ENCODE results near the gene KIF3B.
A peak's percentile ranks its signal among the peaks of the same experiment; 100 is the strongest.
"Not testable (repeated sequence)": the region's sequence is repeated elsewhere in the genome, so short reads cannot be mapped to it uniquely, and the experiment has no call there.

The KIF3B gene

DNA sequence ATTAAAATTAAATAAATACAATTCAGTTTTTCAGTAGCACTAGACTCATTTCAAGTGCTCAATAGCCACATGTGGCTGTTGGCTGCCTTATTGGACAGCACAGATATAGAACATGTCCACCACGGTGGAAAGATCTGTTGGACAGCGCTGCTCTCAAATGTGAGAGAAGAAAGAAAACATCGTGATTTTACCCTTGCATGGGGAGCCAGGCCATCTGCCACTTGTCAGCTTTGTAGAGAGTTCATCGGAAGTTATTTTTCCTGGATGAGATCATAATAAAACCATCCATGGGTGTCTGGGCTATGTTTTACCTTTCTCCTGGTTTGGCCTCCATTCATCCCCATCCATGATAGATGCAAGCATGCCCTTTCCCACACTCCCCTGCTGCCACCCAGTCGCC, 5.8 kb upstream of the KIF3B start:
- DNase-seq: no peak
- TF ChIP-seq GATA1 (IDR thresholded peaks at IDR 0.05; ENCODE audit: low read depth, low read length): no peak
- TF ChIP-seq POLR2A (IDR thresholded peaks at IDR 0.05; ENCODE audit: low read length): no peak

DNA sequence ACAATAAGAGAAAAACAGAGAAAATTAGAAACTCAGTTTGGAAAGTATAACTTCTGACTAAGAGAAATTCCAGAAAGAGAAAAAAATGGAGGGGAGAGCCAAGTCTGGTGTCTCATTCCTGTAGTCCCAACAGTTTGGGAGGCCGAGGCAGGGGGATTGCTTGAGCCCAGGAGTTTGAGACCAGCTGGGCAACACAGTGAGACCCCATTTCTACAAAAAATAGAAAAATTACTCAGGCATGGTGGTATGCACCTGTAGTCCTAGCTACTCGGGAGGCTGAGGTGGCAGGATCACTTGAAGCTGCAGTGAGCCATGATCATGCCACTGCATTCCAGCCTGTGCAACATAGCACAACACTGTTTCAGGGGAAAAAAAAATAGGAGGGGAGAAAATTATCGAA, 3.1 kb upstream of the KIF3B start:
- DNase-seq: no peak
- TF ChIP-seq POLR2A (IDR thresholded peaks at IDR 0.05; ENCODE audit: low read length) (no peak), GATA1 (IDR thresholded peaks at IDR 0.05; ENCODE audit: low read depth, low read length) (no peak)

DNA sequence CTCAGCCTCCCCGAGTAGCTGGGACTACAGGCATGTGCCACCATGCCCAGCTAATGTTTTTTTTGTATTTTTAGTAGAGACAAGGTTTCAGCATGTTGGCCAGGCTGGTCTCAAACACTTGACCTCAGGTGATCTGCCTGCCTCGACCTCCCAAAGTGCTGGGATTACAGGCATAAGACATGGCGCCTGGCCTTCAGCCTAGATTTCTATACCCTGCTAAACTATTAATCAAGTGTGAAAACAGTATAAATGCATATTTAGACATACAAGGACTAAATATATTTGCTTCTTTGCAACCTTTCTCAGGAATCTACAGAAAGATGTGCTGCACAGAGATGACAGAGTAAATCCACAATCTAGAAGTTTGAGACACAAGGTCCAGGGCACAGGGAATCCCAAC, 2.3 kb upstream of the KIF3B start:
- not testable (repeated sequence) for DNase-seq

DNA sequence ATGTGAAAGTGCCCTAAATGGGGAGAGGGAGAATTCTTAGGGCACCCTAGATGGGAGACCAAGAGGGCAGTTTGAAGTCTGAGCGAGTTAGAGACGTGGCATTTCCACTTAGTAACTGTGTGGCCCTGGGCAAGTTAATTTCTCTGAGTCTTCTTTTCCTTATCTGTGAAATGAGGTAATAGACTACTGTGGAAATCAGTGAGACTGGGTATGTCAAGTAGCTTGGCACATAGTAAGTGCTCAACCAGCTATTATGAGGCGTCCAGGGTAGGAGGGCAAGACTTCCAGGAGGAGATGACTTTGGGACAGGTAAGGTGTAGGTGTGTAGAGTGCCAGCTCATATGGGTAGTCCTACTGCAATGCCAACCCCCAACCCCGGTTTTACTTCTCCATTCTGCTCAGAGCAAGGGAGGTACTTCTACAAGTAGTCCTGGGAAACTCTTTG, 770 bp downstream of the KIF3B start:
- peak; percentile 13 to 21 for DNase-seq
- TF ChIP-seq POLR2A (IDR thresholded peaks at IDR 0.05; ENCODE audit: low read length) (no peak), GATA1 (IDR thresholded peaks at IDR 0.05; ENCODE audit: low read depth, low read length) (no peak)

DNA sequence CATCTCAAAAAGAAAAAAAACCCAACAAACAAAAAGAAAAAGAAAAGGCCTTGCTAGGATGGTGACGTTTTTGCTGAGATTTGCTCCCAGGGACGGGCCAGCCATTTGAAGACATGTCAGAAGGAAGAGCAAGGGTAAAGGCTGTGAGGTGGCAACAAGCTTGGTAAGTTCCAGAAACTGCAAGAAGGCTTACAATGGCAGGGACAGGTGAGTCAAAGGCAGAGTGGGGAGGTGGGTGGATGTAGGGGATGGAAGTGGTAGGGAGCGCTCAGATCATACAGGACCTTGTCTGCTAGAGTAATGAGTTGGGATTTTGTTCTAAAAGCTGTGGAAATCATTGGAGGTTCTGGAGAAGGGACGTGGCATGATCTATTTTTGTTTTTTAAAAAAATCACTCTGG, 4.3 kb downstream of the KIF3B start:
- DNase-seq: no peak
- TF ChIP-seq GATA1 (IDR thresholded peaks at IDR 0.05; ENCODE audit: low read depth, low read length) (no peak), POLR2A (IDR thresholded peaks at IDR 0.05; ENCODE audit: low read length) (no peak)

DNA sequence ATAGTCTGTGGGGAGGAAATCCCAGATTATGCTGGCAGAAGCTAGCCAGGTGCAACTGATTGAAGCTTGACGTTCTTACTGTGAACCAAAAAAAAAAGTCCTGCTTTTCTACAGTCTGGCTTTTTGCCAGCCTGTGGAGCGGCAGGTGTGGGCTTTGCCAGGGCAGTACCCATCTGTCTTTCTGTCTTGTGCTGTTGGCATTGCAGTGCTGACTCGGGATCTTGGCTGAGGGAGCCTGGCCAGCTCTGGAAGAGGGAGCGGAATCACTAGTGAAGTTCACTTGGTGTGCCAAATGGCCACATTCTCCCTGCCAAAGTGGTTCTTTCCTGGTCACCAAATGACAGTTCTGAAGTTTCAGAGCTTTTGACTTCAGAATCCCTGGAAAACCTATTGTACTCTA, 5.0 kb downstream of the KIF3B start:
- no peak for TF ChIP-seq GATA1 (IDR thresholded peaks at IDR 0.05; ENCODE audit: low read depth, low read length)
- TF ChIP-seq POLR2A (IDR thresholded peaks at IDR 0.05; ENCODE audit: low read length): no peak
- DNase-seq: no peak

DNA sequence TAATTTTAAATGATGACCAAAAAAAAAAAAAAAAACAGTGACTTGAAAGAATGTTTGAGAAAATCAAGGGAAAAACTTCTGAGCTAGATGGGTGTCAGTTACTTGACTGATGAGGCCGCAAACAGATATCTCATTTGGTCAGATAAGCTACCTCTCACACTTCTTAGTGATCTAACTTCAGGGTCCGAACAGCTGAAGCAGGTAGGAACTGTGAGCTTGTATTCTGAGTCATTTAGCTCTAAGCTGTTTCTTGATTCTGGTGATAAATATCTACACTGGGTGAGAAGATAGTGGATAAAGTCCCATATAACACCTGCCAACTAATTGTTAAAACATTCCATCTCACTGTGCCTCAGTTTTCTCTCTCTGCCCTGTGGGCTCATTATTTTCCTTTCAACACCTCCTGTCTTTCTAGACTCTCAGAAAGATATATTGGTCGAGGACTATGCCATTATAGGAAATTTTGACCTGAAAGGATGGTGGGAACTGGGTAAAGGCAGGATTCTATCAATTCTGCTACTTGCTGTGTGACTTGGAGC, 7.7 kb downstream of the KIF3B start:
- peak in 1 of 2 experiments; percentile 18 for DNase-seq
- no peak for TF ChIP-seq GATA1 (IDR thresholded peaks at IDR 0.05; ENCODE audit: low read depth, low read length)
- no peak for TF ChIP-seq POLR2A (IDR thresholded peaks at IDR 0.05; ENCODE audit: low read length)

DNA sequence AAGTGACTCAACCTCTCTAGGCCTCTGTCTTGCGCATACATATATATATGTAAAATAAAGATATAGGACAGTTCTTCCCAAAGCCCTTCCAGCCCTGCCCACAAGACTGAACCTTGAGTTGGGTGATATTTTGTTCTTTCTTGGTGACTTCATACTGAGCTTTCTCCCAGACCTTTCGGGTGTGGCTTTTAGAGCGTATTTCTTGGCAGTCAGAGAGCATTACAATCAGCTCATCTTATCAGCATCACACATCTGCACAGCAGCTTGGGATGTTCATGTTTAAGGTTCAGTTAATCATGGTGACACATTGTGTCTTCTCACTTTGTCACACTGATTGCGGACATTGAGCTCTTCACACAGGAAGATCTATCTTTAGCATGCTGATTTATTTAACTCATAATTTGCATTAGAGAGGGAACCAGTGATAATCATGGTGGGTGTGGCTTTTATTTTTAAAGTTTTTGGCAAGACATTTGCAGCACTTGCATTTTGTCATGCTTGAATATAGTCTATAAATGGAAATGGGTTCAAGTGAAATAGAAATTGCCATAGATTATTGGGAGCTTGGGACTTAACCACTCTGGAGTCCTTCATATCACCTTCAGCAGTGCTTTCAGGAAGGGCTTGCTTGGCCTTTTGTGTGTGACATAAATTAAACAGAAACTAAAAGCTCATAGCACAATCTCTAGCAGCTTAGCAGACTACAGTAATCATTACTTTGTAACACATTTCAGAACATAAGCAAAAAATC, 8.3 kb downstream of the KIF3B start:
- TF ChIP-seq GATA1 (IDR thresholded peaks at IDR 0.05; ENCODE audit: low read depth, low read length) (peak; percentile 70), POLR2A (IDR thresholded peaks at IDR 0.05; ENCODE audit: low read length) (no peak)
- DNase-seq: peak; percentile 86 to 97

DNA sequence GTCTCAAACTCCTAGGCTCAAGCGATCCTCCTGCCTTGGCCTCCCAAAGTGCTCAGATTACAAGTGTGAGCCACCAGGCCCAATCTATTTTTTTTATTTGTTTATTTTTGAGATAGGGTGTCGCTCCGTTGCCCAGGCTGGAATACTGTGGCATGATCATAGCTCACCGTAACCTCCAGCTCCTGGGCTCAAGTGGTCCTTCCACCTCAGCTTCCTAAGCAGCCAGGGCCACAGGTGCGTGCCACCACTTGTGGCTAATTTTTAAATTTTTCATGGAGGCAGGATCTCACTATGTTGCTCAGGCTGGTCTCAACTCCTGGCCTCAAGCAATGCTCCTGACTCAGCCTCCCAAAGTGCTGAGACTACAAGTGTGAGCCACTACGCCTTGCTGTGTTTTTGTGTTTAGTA, 9.8 kb downstream of the KIF3B start:
- TF ChIP-seq POLR2A (IDR thresholded peaks at IDR 0.05; ENCODE audit: low read length) (no peak), GATA1 (IDR thresholded peaks at IDR 0.05; ENCODE audit: low read depth, low read length) (no peak)
- DNase-seq: no peak

DNA sequence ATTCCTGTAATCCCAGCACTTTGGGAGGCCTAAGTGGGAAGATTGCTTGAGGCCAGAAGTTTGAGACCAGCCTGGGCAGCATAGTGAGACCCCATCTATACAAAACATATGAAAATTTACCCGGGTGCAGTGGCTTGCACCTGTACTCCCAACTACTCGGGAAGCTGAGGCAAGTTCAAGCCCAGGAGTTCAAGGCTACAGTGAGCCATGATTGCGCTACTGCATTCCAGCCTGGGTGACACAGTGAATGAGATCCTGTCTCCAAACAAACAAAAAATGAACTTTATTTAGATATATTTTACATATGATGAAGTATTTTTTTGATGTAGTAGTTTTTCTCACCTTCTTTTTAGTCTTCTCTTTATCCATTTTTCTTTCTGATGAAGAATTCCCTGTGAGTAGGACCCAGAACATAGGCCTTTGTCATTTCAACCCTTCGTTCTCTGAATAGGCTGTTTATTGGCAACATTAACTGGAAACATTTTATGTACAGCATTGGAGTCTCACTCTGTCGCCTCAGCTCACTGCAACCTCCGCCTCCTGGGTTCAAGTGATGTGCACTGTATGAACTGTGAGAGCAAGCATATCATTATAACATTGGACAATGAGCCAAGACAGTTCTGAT, 10.9 kb downstream of the KIF3B start:
- TF ChIP-seq POLR2A (IDR thresholded peaks at IDR 0.05; ENCODE audit: low read length) (no peak), GATA1 (IDR thresholded peaks at IDR 0.05; ENCODE audit: low read depth, low read length) (no peak)
- no peak for DNase-seq

DNA sequence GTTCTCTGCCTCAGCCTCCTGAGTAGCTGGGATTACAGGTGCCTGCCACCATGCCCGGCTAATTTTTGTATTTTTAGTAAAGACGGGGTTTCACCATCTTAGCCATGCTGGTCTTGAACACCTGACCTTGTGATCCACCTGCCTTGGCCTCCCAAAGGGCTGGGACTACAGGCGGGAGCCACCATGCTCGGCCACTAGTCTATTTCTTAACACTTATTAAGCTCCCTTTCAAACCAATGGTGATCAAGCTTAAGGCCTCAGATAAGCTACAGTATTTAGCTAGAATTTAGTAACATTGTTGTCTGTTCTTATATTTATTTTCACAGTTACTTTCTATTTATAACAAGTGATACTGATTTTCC, 11.8 kb downstream of the KIF3B start:
- DNase-seq: not testable (repeated sequence)

DNA sequence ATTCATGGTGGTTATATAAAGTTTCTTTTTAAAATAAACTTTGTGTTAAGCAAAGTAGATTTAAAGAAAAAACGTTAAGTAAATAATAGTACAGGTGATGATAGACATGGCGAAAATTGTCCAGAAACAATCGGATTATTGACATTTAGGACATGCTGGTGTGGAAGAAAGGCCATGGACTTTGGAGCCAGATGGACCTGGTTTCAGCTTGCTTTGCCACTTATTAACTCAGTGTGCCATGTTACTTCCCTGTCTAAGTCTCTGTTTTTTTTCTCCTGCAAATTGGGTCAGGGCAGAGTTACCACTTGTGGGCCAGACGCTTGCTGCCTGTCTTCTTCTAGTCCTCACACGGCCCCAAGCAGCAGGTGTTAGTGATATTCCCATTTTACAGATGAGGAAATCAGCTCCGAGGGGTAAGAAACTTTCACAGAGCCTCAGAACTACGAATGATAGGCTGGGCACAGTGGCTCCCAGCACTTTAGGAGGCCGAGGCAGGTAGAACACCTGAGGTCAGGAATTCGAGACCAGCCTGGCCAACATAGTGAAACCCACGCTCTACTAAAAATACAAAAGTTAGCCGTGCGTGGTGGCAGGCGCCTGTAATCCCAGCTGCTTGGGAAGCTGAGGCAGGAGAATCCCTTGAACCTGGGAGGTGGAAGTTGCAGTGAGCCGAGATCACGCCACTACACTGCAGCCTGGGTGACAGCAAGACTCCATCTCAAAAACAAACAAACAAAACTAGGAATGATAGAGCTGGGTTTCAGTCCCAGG, 12.4 kb downstream of the KIF3B start:
- DNase-seq: no peak

DNA sequence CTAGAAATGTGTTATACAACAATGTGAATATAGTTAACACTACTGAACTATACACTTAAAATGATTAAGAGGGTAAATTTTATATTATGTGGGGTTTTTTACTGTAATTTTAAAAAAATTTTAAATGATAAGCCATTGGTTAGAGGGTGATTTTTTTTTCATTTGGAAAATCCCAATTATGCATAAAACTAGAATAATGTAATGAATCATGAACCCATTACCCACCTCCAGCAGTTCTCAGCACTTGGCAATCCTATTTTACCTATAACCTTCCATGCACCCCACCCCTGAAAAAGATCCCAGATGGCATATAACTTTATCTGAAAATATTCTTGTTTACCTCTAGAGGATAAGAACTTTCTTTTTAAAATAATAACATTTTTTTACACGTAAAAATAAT, 13.7 kb downstream of the KIF3B start:
- DNase-seq: no peak
- TF ChIP-seq GATA1 (IDR thresholded peaks at IDR 0.05; ENCODE audit: low read depth, low read length) (no peak), POLR2A (IDR thresholded peaks at IDR 0.05; ENCODE audit: low read length) (no peak)

More for the DNA sequence above, 12.4 kb downstream of the KIF3B start:
- no peak for TF ChIP-seq POLR2A (IDR thresholded peaks at IDR 0.05; ENCODE audit: low read length)
- no peak for TF ChIP-seq GATA1 (IDR thresholded peaks at IDR 0.05; ENCODE audit: low read depth, low read length)

DNA sequence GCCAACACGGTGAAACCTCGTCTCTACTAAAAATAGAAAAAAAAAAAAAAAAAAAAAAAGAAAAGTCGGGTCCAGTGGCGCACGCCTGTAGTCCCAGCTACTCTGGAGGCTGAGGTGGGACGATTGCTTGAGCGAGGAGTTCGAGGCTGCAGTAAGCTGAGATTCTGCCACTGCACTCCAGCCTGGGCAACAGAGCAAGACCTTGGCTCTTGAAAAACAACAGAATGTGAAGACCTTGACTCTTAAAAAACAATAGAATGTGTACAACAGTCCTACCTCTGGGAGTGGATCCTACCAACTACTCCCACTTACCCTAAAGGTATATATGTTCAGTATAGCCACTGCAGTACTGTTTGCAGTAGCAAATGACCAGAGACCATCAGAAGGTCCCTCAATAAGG, 15.1 kb downstream of the KIF3B start:
- no peak for DNase-seq
- TF ChIP-seq GATA1 (IDR thresholded peaks at IDR 0.05; ENCODE audit: low read depth, low read length): no peak
- no peak for TF ChIP-seq POLR2A (IDR thresholded peaks at IDR 0.05; ENCODE audit: low read length)
